Measurements from ENCODE around the gene CST3.

The CST3 gene

GRCh38 chr20:23637282-23638221 lies at the start of gene CST3:
Gene CST3, minus strand, starts transcription at chr20:23637955. Its CDS starts 93 bp downstream, at chr20:23637862.
- peaks cover 2% of the 10 kb centered on the region; the same call in 1 of the 2 replicates for H3K4me1 ChIP-seq (ENCODE audit: control insufficient read depth, insufficient read depth, low read length)
- CTCF ChIA-PET: interaction anchor here (0.7 kb wide), 1 partner anchor 392 kb away, joined by 4 read pairs; no protein-coding TSS in a partner anchor
- peaks cover 0 to 32% of the 10 kb centered on the region in 2 experiments; a peak in 1 of 3 replicates for H3K36me3 ChIP-seq (ENCODE audit: control insufficient read depth in 2 of 2, insufficient read depth in 1 of 2, low read length in 2 of 2)
- H3K4me3 ChIP-seq (ENCODE audit: low read depth, low read length): peak within 1 kb of the TSS; percentile 76
- peak within 1 kb of the TSS; percentile 91; the same call in 1 of the 2 replicates for H3K27ac ChIP-seq (ENCODE audit: extremely low read depth, low read depth, low read length)
- POLR2A ChIA-PET: interaction anchor here (0.6 to 1.7 kb wide), 7 partner anchors 8 to 280 kb away, joined by 3 to 9 read pairs (median 4); no protein-coding TSS in a partner anchor
- H3K9me3 ChIP-seq (ENCODE audit: control insufficient read depth, insufficient read depth, low read depth, low read length): no peaks in the 10 kb centered on the region
- peak; percentile 39; the same call in 1 of the 2 replicates for TF ChIP-seq KLF10 (tag by site-specific recombination; IDR thresholded peaks at IDR 0.05)
- peak; percentile 42 for TF ChIP-seq ZBTB11 (tag by site-specific recombination; conservative IDR thresholded peaks at IDR 0.05; ENCODE audit: low read depth)
- TF ChIP-seq ZNF398 (tag by site-specific recombination; IDR thresholded peaks at IDR 0.05): peak; percentile 90
- 0 out of 2 replicates have a peak, but pooled peaks have one; percentile 18 for TF ChIP-seq SP7 (tag by site-specific recombination; IDR thresholded peaks at IDR 0.05)
- peak; percentile 36; the same call in 1 of the 2 replicates for TF ChIP-seq ZBTB8A (tag by site-specific recombination; IDR thresholded peaks at IDR 0.05)
- peak; percentile 61 for TF ChIP-seq KLF9 (tag by site-specific recombination; IDR thresholded peaks at IDR 0.05; ENCODE audit: low read depth)
- peak; percentile 35; the same call in 1 of the 2 replicates for TF ChIP-seq ZNF76 (tag by site-specific recombination; IDR thresholded peaks at IDR 0.05; ENCODE audit: borderline replicate concordance, low read depth)
- TF ChIP-seq ZNF335 (tag by site-specific recombination; conservative IDR thresholded peaks at IDR 0.05): peak; percentile 79
- TF ChIP-seq ZSCAN30 (tag by site-specific recombination; IDR thresholded peaks at IDR 0.05): peak; percentile 57; the same call in 1 of the 2 replicates
- no peak for TF ChIP-seq ZNF121 (tag by site-specific recombination; IDR thresholded peaks at IDR 0.05)
- peak; percentile 87 for TF ChIP-seq KLF1 (tag by site-specific recombination; IDR thresholded peaks at IDR 0.05)
- TF ChIP-seq ZNF223 (tag by site-specific recombination; IDR thresholded peaks at IDR 0.05): peak; percentile 75
- TF ChIP-seq ZNF423 (tag by site-specific recombination; IDR thresholded peaks at IDR 0.05): no peak
- peak; percentile 77 for TF ChIP-seq EGR2 (tag by site-specific recombination; IDR thresholded peaks at IDR 0.05; ENCODE audit: low read depth)
- no peak for TF ChIP-seq ZNF266 (tag by site-specific recombination; IDR thresholded peaks at IDR 0.05; ENCODE audit: low read depth)
- no peak for TF ChIP-seq ZSCAN4 (tag by site-specific recombination; IDR thresholded peaks at IDR 0.05)
- TF ChIP-seq SP2 (tag by site-specific recombination; IDR thresholded peaks at IDR 0.05): peak; percentile 87
- TF ChIP-seq ZNF350 (tag by site-specific recombination; IDR thresholded peaks at IDR 0.05): no peak
- TF ChIP-seq ZNF37A (tag by site-specific recombination; IDR thresholded peaks at IDR 0.05): 0 out of 2 replicates have a peak, but pooled peaks have one; percentile 23
- no peak for TF ChIP-seq ZNF112 (tag by site-specific recombination; IDR thresholded peaks at IDR 0.05)
- TF ChIP-seq ZIC2 (tag by site-specific recombination; IDR thresholded peaks at IDR 0.05): peak; percentile 83
- no peak for TF ChIP-seq GFI1B (tag by site-specific recombination; IDR thresholded peaks at IDR 0.05)
- no peak for TF ChIP-seq ZNF596 (tag by site-specific recombination; IDR thresholded peaks at IDR 0.05)
- no peak for TF ChIP-seq ZBTB21 (tag by site-specific recombination; IDR thresholded peaks at IDR 0.05)
- peak; percentile 78 for TF ChIP-seq GLIS1 (tag by site-specific recombination; IDR thresholded peaks at IDR 0.05)
- no peak for TF ChIP-seq ZSCAN18 (tag by site-specific recombination; IDR thresholded peaks at IDR 0.05)
- TF ChIP-seq ZNF585B (tag by site-specific recombination; IDR thresholded peaks at IDR 0.05): 0 out of 2 replicates have a peak, but pooled peaks have one; percentile 6
- TF ChIP-seq WT1 (tag by site-specific recombination; IDR thresholded peaks at IDR 0.05): peak; percentile 96
- peak; percentile 10; the same call in 1 of the 2 replicates for TF ChIP-seq ZXDB (tag by site-specific recombination; IDR thresholded peaks at IDR 0.05)
- peak; percentile 84 for TF ChIP-seq ZNF341 (tag by site-specific recombination; IDR thresholded peaks at IDR 0.05; ENCODE audit: low read depth)
- TF ChIP-seq OSR2 (tag by site-specific recombination; IDR thresholded peaks at IDR 0.05): no peak
